Caco-2 (cell line): Measurements from ENCODE around the gene CCDC87. TPM values are rescaled to one million over a fixed set of nuclear protein-coding genes. Genes with fewer than 3 reads are reported as not detected.
"Not testable (repeated sequence)": the region's sequence is repeated elsewhere in the genome, so short reads cannot be mapped to it uniquely, and the experiment has no call there.

Experiments used
- BruUV-seq: library from RNA; stranded (reverse); fragments of 400-500 nt; replicated peaks from 2 replicates; lab custom pipeline; 2021; lab: Mats Ljungman, UMichigan
- CTCF ChIA-PET: fragments of 300-600 bp; sonication (Branson Sonifier 250); formaldehyde crosslinking; loops from one replicate; lab custom pipeline; 2022; ENCODE audit warnings: antibody characterized with exemption; lab: Charles Lee
- POLR2A ChIA-PET: fragments of 300-600 bp; sonication (Branson Sonifier 250); formaldehyde crosslinking; loops from one replicate; lab custom pipeline; 2022; ENCODE audit warnings: antibody characterized with exemption; lab: Charles Lee
- DNase-seq, 2 experiments: peaks; one replicate each; pipeline versions ENCODE4 v3.0.0 to v3.0.0-alpha.2; 2020 to 2022
- H3K27me3 ChIP-seq: replicated peaks from 2 replicates; pipeline ENCODE4 v1.6.0; 2011; ENCODE audit warnings: low read length; ENCODE audit not compliant: control insufficient read depth, insufficient read depth
- H3K36me3 ChIP-seq: 2 replicates; pipeline ENCODE4 v1.5.1; 2011; ENCODE audit warnings: low read length; ENCODE audit not compliant: control insufficient read depth, insufficient read depth
- H3K4me1 ChIP-seq: fragments of 250-450 bp; sonication (Bioruptor Pico); 2 replicates; pipeline ENCODE4 v1.5.1; 2020; ENCODE audit warnings: mild to moderate bottlenecking
- H3K4me3 ChIP-seq: 2 replicates; pipeline ENCODE4 v1.5.1; 2011; ENCODE audit warnings: low read depth, mild to moderate bottlenecking, control low read depth, low read length
- H3K9me3 ChIP-seq: fragments of 250-450 bp; sonication (Bioruptor Pico); 2 replicates; pipeline ENCODE4 v1.5.1; 2020; ENCODE audit warnings: mild to moderate bottlenecking, moderate library complexity
- H3K27ac Mint-ChIP-seq: one replicate; pipeline ENCODE4 v1.8.0; 2022; ENCODE audit warnings: mixed read lengths; ENCODE audit not compliant: unreplicated experiment
- H3K27me3 Mint-ChIP-seq: one replicate; pipeline ENCODE4 v1.8.0; 2022; ENCODE audit warnings: mixed read lengths; ENCODE audit not compliant: insufficient read depth, unreplicated experiment
- H3K36me3 Mint-ChIP-seq: one replicate; pipeline ENCODE4 v1.8.0; 2022; ENCODE audit warnings: mild to moderate bottlenecking, mixed read lengths; ENCODE audit not compliant: insufficient read depth, unreplicated experiment
- H3K4me1 Mint-ChIP-seq: one replicate; pipeline ENCODE4 v1.8.0; 2022; ENCODE audit warnings: low read depth, mixed read lengths; ENCODE audit not compliant: unreplicated experiment
- H3K4me3 Mint-ChIP-seq: one replicate; pipeline ENCODE4 v1.8.0; 2022; ENCODE audit warnings: mild to moderate bottlenecking, moderate library complexity, mixed read lengths; ENCODE audit not compliant: unreplicated experiment
- H3K9me3 Mint-ChIP-seq: one replicate; pipeline ENCODE4 v1.8.0; 2022; ENCODE audit warnings: mixed read lengths; ENCODE audit not compliant: unreplicated experiment
- CTCF ChIP-seq, 2 experiments: fragments of 200-600 bp in 1 of 2; IDR thresholded peaks; 1 replicate in 1 of 2; 2 replicates in 1 of 2; pipeline versions ENCODE4 v1.5.1 to v1.8.0; 2011 to 2022; ENCODE audit warnings: antibody characterized with exemption in 1 of 2, control low read depth in 1 of 2, inconsistent platforms in 1 of 2, low read depth in 1 of 2, low read length in 1 of 2, mild to moderate bottlenecking in 1 of 2, moderate library complexity in 1 of 2; ENCODE audit not compliant: insufficient read depth in 1 of 2, severe bottlenecking in 1 of 2, unreplicated experiment in 1 of 2
- intact Hi-C: fragments of 100-400 bp; cut with micrococcal nuclease; formaldehyde crosslinking; loops from one replicate; pipeline ENCODE4 v1.10.0; 2022; ENCODE audit not compliant: unreplicated experiment
- total RNA-seq: library from RNA; stranded (reverse); gene quantifications from 2 replicates; pipeline ENCODE4 v1.2.3, GENCODE V29; 2022

CCDC87 gene
- total RNA-seq, 1 experiment from 2014 or later: 1.0 TPM

GRCh38 chr11:66586136-66586535, 6.7 kb downstream of the CCDC87 start:
- CTCF ChIA-PET: no interaction called here
- Mint-ChIP-seq H3K36me3 (no peaks in the 10 kb centered on the region), H3K4me3 (no peak overlapping the region), H3K9me3 (peaks cover 18% of the 10 kb centered on the region), H3K27ac (no peak overlapping the region), H3K4me1 (no peaks in the 10 kb centered on the region), H3K27me3 (no peaks in the 10 kb centered on the region)
- Histone ChIP-seq H3K27me3 (no peaks in the 10 kb centered on the region; the same call in 1 of the 2 replicates), H3K9me3 (peaks cover 27% of the 10 kb centered on the region), H3K36me3 (no peaks in the 10 kb centered on the region), H3K4me1 (peaks cover 4% of the 10 kb centered on the region), H3K4me3 (no peak overlapping the region)
- intact Hi-C loops: no loop called here
- no TSS peak for BruUV-seq
- TF ChIP-seq CTCF (IDR thresholded peaks at IDR 0.05; ENCODE audit: insufficient read depth in 1 of 2, low read depth in 1 of 2, low read length in 1 of 2, severe bottlenecking in 1 of 2, unreplicated experiment in 1 of 2): no peak
- POLR2A ChIA-PET: interaction anchor here (1.0 kb wide), 1 partner anchor 30 kb away, joined by 5 read pairs; no protein-coding TSS in a partner anchor
- no peak for DNase-seq

- H3K36me3 Mint-ChIP-seq, H3K27ac Mint-ChIP-seq, intact Hi-C loops, H3K4me3 ChIP-seq, H3K4me1 Mint-ChIP-seq, H3K36me3 ChIP-seq, DNase-seq, BruUV-seq, H3K27me3 Mint-ChIP-seq, H3K4me1 ChIP-seq, H3K4me3 Mint-ChIP-seq, H3K27me3 ChIP-seq, CTCF ChIA-PET: not testable (repeated sequence)
- peaks cover 27% of the 10 kb centered on the region for H3K9me3 ChIP-seq
- peaks cover 23% of the 10 kb centered on the region for H3K9me3 Mint-ChIP-seq
- POLR2A ChIA-PET: interaction anchor here (1.0 kb wide), 1 partner anchor 31 kb away, joined by 5 read pairs; no protein-coding TSS in a partner anchor
These were observed 7.4 kb downstream of the CCDC87 start for GRCh38 chr11:66585447-66585846.

- H3K4me3 ChIP-seq, H3K4me1 Mint-ChIP-seq, H3K27me3 ChIP-seq, DNase-seq, CTCF ChIA-PET, POLR2A ChIA-PET, H3K36me3 Mint-ChIP-seq, H3K36me3 ChIP-seq, intact Hi-C loops, H3K4me3 Mint-ChIP-seq, H3K4me1 ChIP-seq, BruUV-seq, H3K27ac Mint-ChIP-seq, H3K27me3 Mint-ChIP-seq: not testable (repeated sequence)
- peaks cover 27% of the 10 kb centered on the region for H3K9me3 ChIP-seq
- peaks cover 24% of the 10 kb centered on the region for H3K9me3 Mint-ChIP-seq
These were observed 10.2 kb downstream of the CCDC87 start for GRCh38 chr11:66582565-66583147.

GRCh38 chr11:66581261-66581660, 11.6 kb downstream of the CCDC87 start:
- intact Hi-C loops: no loop called here
- H3K36me3 ChIP-seq: no peaks in the 10 kb centered on the region
- H3K27me3 ChIP-seq: no peaks in the 10 kb centered on the region; the same call in 1 of the 2 replicates
- H3K9me3 ChIP-seq: peaks cover 22% of the 10 kb centered on the region
- TF ChIP-seq CTCF (IDR thresholded peaks at IDR 0.05; ENCODE audit: insufficient read depth in 1 of 2, low read depth in 1 of 2, low read length in 1 of 2, severe bottlenecking in 1 of 2, unreplicated experiment in 1 of 2): no peak
- POLR2A ChIA-PET: interaction anchor here (0.6 kb wide), 1 partner anchor 89 kb away, joined by 4 read pairs; no protein-coding TSS in a partner anchor
- H3K36me3 Mint-ChIP-seq: no peaks in the 10 kb centered on the region
- no peaks in the 10 kb centered on the region for H3K4me1 ChIP-seq
- CTCF ChIA-PET: interaction anchor here (0.9 kb wide), 1 partner anchor 11 kb away, joined by 6 read pairs; no protein-coding TSS in a partner anchor
- H3K9me3 Mint-ChIP-seq: peaks cover 24% of the 10 kb centered on the region
- H3K27me3 Mint-ChIP-seq: no peaks in the 10 kb centered on the region
- H3K4me3 ChIP-seq: no peak overlapping the region
- DNase-seq: no peak
- no TSS peak for BruUV-seq
- H3K4me1 Mint-ChIP-seq: no peaks in the 10 kb centered on the region
- H3K4me3 Mint-ChIP-seq: no peak overlapping the region
- no peak overlapping the region for H3K27ac Mint-ChIP-seq
